GM23338 (cell line): ENCODE measurements around the gene TNNC1.

Experiments
- CTCF ChIP-seq, 2 experiments: fragments of 200-600 bp in 1 of 2; sonication (generic) in 1 of 2; conservative IDR thresholded peaks; 2 replicates each; pipeline versions ENCODE4 v1.5.1 to v1.6.1; 2016 to 2017; ENCODE audit warnings: antibody characterized with exemption in 2 of 2, low read depth in 2 of 2, mild to moderate bottlenecking in 2 of 2, moderate library complexity in 1 of 2
- EZH2 ChIP-seq: fragments of 200-600 bp; sonication (generic); IDR thresholded peaks from one replicate; pipeline ENCODE4 v1.8.0; 2017; ENCODE audit warnings: antibody characterized with exemption, mild to moderate bottlenecking, low read depth; ENCODE audit not compliant: unreplicated experiment
- EZH2phosphoT487 ChIP-seq: fragments of 200-600 bp; sonication (generic); IDR thresholded peaks from one replicate; pipeline ENCODE4 v1.8.1; 2018; ENCODE audit warnings: antibody characterized with exemption; ENCODE audit not compliant: unreplicated experiment
- JUNB ChIP-seq: IDR thresholded peaks from one replicate; pipeline ENCODE4 v1.6.1; 2016; ENCODE audit warnings: antibody characterized with exemption; ENCODE audit not compliant: unreplicated experiment
- POLR2AphosphoS5 ChIP-seq: IDR thresholded peaks from 2 replicates; pipeline ENCODE4 v1.6.1; 2016; ENCODE audit warnings: antibody characterized with exemption, low read depth
- REST ChIP-seq: IDR thresholded peaks from one replicate; pipeline ENCODE4 v1.6.1; 2018; ENCODE audit warnings: antibody characterized with exemption; ENCODE audit not compliant: unreplicated experiment
- ZNF114 ChIP-seq: fragments of 250-450 bp; sonication (Bioruptor Pico); IDR thresholded peaks from 2 replicates; pipeline ENCODE4 v1.5.0; 2020; ENCODE audit warnings: mild to moderate bottlenecking, moderate library complexity

DNA sequence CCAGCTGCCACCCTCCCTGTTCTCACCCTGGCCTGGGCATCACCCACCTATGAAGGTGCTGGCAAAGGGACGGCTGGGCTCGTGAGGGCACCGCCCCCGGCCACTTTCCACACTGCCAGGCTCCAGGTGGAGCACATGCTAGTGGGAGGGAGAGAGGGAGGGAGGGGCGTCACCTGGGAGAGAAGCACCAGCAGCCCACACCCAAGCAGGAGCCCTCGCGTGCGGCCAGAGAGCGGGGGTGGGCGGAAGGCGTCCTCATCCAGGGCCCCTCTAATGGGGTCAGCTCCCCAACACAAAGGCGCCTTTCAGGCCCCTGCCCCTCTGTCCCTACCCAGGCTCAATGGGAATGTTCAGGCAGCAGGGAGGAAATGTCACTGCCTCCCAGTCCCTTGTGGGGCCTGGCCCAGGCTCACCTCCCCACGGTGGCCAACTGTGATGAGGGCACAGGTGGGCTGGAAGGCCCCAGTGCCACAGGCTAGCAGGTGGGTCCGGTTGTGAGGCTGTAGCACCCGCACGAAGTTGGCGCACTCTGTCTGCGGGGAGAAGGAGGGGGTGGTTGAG lies 12.0 kb downstream of the TNNC1 start:
- no peak for TF ChIP-seq CTCF (conservative IDR thresholded peaks at IDR 0.05; ENCODE audit: low read depth in 2 of 2)
- TF ChIP-seq ZNF114, result no peak
- no peak for TF ChIP-seq JUNB
- no peak for TF ChIP-seq EZH2
- no peak for TF ChIP-seq POLR2AphosphoS5
- no peak for TF ChIP-seq EZH2phosphoT487
- no peak for TF ChIP-seq REST
